IMR-90 (cell line): Measurements from ENCODE around the gene NOTCH2. TPM values are rescaled to one million over a fixed set of nuclear protein-coding genes. Genes with fewer than 3 reads are reported as not detected.

ENCODE experiments used
- ATAC-seq: fragments of 200-7000 bp; cut with Tn5 transposase; 2 replicates; pipeline ENCODE4 v1.9.1; 2020; ENCODE audit warnings: low read depth, mild to moderate bottlenecking, moderate library complexity
- BruUV-seq: library from RNA; stranded (reverse); fragments of 400-500 nt; replicated peaks from 2 replicates; lab custom pipeline; 2021; lab: Mats Ljungman, UMichigan
- CTCF ChIA-PET: fragments of 300-600 bp; formaldehyde crosslinking; extraction: SDS; loops from one replicate; lab custom pipeline; 2021; ENCODE audit warnings: antibody characterized with exemption; lab: Yijun Ruan, JAX
- POLR2A ChIA-PET: fragments of 300-600 bp; sonication (Branson Sonifier 250); formaldehyde crosslinking; loops from one replicate; lab custom pipeline; 2022; ENCODE audit warnings: antibody characterized with exemption; ENCODE audit not compliant: unreplicated experiment; lab: Charles Lee
- DNase-seq: peaks from one replicate; pipeline ENCODE4 v3.0.0; 2013
- H2AFZ ChIP-seq: replicated peaks from 2 replicates; pipeline ENCODE3; 2013; ENCODE audit warnings: low read length, mild to moderate bottlenecking; ENCODE audit not compliant: poor library complexity
- H2AK5ac ChIP-seq: 2 replicates; pipeline ENCODE4 v1.6.1; 2013; ENCODE audit warnings: low read depth, low read length, inconsistent platforms
- H2AK9ac ChIP-seq: replicated peaks from 2 replicates; pipeline ENCODE3; 2013; ENCODE audit warnings: mild to moderate bottlenecking, low read depth, low read length, moderate library complexity; ENCODE audit not compliant: poor library complexity
- H2BK120ac ChIP-seq: 2 replicates; pipeline ENCODE4 v1.6.1; 2013; ENCODE audit warnings: low read depth, low read length, inconsistent platforms
- H2BK15ac ChIP-seq: 3 replicates; pipeline ENCODE4 v1.6.1; 2013; ENCODE audit warnings: low read depth, low read length, inconsistent platforms
- H2BK20ac ChIP-seq: 2 replicates; pipeline ENCODE4 v1.6.1; 2013; ENCODE audit warnings: low read depth, mild to moderate bottlenecking, inconsistent platforms, low read length, moderate library complexity
- H2BK5ac ChIP-seq: 2 replicates; pipeline ENCODE4 v1.6.1; 2013; ENCODE audit warnings: mild to moderate bottlenecking, low read depth, low read length, inconsistent platforms; ENCODE audit not compliant: poor library complexity, severe bottlenecking
- H3K14ac ChIP-seq: replicated peaks from 2 replicates; pipeline ENCODE4 v1.6.1; 2013; ENCODE audit warnings: low read depth, low read length, inconsistent platforms
- H3K18ac ChIP-seq: 2 replicates; pipeline ENCODE4 v1.6.1; 2013; ENCODE audit warnings: low read depth, low read length, control low read depth
- H3K23ac ChIP-seq: 2 replicates; pipeline ENCODE4 v1.6.1; 2013; ENCODE audit warnings: low read depth, low read length, inconsistent platforms
- H3K27ac ChIP-seq: 2 replicates; pipeline ENCODE4 v1.5.1; 2013; ENCODE audit warnings: mild to moderate bottlenecking, control low read depth, low read length; ENCODE audit not compliant: insufficient read depth
- H3K27me3 ChIP-seq: 2 replicates; pipeline ENCODE4 v1.6.1; 2013; ENCODE audit warnings: low read length; ENCODE audit not compliant: control insufficient read depth, insufficient read depth
- H3K36me3 ChIP-seq: 2 replicates; pipeline ENCODE4 v1.6.1; 2013; ENCODE audit warnings: low read length, mixed read lengths; ENCODE audit not compliant: control insufficient read depth, insufficient read depth
- H3K4ac ChIP-seq: 2 replicates; pipeline ENCODE4 v1.6.1; 2013; ENCODE audit warnings: low read depth, low read length, inconsistent platforms
- H3K4me1 ChIP-seq: 2 replicates; pipeline ENCODE4 v1.6.1; 2013; ENCODE audit warnings: low read length, mixed read lengths; ENCODE audit not compliant: control insufficient read depth, insufficient read depth
- H3K4me2 ChIP-seq: 2 replicates; pipeline ENCODE4 v1.6.1; 2013; ENCODE audit warnings: low read depth, mild to moderate bottlenecking, control low read depth, low read length, moderate library complexity
- H3K4me3 ChIP-seq: 2 replicates; pipeline ENCODE4 v1.5.1; 2013; ENCODE audit warnings: low read depth, mild to moderate bottlenecking, control low read depth, low read length, moderate library complexity; ENCODE audit not compliant: insufficient read depth
- H3K56ac ChIP-seq: 2 replicates; pipeline ENCODE4 v1.6.1; 2013; ENCODE audit warnings: low read length, inconsistent platforms; ENCODE audit not compliant: insufficient read depth; ENCODE audit errors: extremely low read depth
- H3K79me1 ChIP-seq, 2 experiments: 2 replicates each; pipeline ENCODE4 v1.6.1; 2013; ENCODE audit warnings: low read length in 2 of 2, inconsistent platforms in 1 of 2, low read depth in 1 of 2
- H3K9ac ChIP-seq: 2 replicates; pipeline ENCODE4 v1.6.1; 2013; ENCODE audit warnings: low read depth, low read length, control low read depth
- H3K9me1 ChIP-seq: 2 replicates; pipeline ENCODE4 v1.6.1; 2013; ENCODE audit warnings: low read length, inconsistent platforms; ENCODE audit not compliant: insufficient read depth
- H3K9me3 ChIP-seq: 2 replicates; pipeline ENCODE4 v1.6.1; 2013; ENCODE audit warnings: low read length; ENCODE audit not compliant: control insufficient read depth, insufficient read depth
- H4K20me1 ChIP-seq: 2 replicates; pipeline ENCODE4 v1.6.1; 2013; ENCODE audit warnings: low read length, inconsistent platforms; ENCODE audit not compliant: insufficient read depth
- H4K5ac ChIP-seq: 2 replicates; pipeline ENCODE4 v1.6.1; 2013; ENCODE audit warnings: mild to moderate bottlenecking, low read depth, low read length, control low read depth
- H4K8ac ChIP-seq, 2 experiments: 2 replicates each; pipeline ENCODE4 v1.6.1; 2013; ENCODE audit warnings: low read depth in 2 of 2, low read length in 2 of 2, control low read depth in 1 of 2, inconsistent platforms in 1 of 2
- H4K91ac ChIP-seq: 2 replicates; pipeline ENCODE4 v1.6.1; 2013; ENCODE audit warnings: low read depth, low read length, inconsistent platforms; ENCODE audit not compliant: insufficient read depth
- BHLHE40 ChIP-seq: fragments of 150-350 bp; IDR thresholded peaks from 2 replicates; pipeline ENCODE4 v1.6.1; 2016; ENCODE audit warnings: mild to moderate bottlenecking, low read depth, low read length
- CEBPB ChIP-seq: IDR thresholded peaks from 2 replicates; pipeline ENCODE4 v1.6.1; 2012; ENCODE audit warnings: low read depth, low read length, improper control_type of control experiment
- CHD1 ChIP-seq: IDR thresholded peaks from 2 replicates; pipeline ENCODE4 v1.6.1; 2012; ENCODE audit warnings: low read depth, low read length, improper control_type of control experiment
- CTCF ChIP-seq: conservative IDR thresholded peaks from 2 replicates; pipeline ENCODE4 v1.5.1; 2012; ENCODE audit warnings: mild to moderate bottlenecking, low read depth, low read length, improper control_type of control experiment
- ELK1 ChIP-seq: fragments of 150-350 bp; IDR thresholded peaks from 2 replicates; pipeline ENCODE4 v1.6.1; 2016; ENCODE audit warnings: low read depth, mild to moderate bottlenecking, low read length, moderate library complexity, borderline replicate concordance
- FOS ChIP-seq: fragments of 150-350 bp; IDR thresholded peaks from 2 replicates; pipeline ENCODE4 v1.6.1; 2016; ENCODE audit warnings: low read depth, low read length
- MAFK ChIP-seq: IDR thresholded peaks from 2 replicates; pipeline ENCODE4 v1.6.1; 2012; ENCODE audit warnings: low read depth, low read length, improper control_type of control experiment
- MAZ ChIP-seq: IDR thresholded peaks from 2 replicates; pipeline ENCODE4 v1.6.1; 2012; ENCODE audit warnings: low read depth, mild to moderate bottlenecking, low read length, improper control_type of control experiment, moderate library complexity, borderline replicate concordance
- MXI1 ChIP-seq: IDR thresholded peaks from 2 replicates; pipeline ENCODE4 v1.6.1; 2012; ENCODE audit warnings: low read depth, mild to moderate bottlenecking, low read length, moderate library complexity, borderline replicate concordance
- NFE2L2 ChIP-seq: fragments of 150-350 bp; IDR thresholded peaks from 2 replicates; pipeline ENCODE4 v1.6.1; 2016; ENCODE audit warnings: low read depth, mild to moderate bottlenecking, low read length
- POLR2A ChIP-seq: IDR thresholded peaks from 2 replicates; pipeline ENCODE4 v1.6.1; 2012; ENCODE audit warnings: mild to moderate bottlenecking, low read depth, low read length
- RAD21 ChIP-seq: IDR thresholded peaks from 2 replicates; pipeline ENCODE4 v1.6.1; 2012; ENCODE audit warnings: low read length, improper control_type of control experiment
- RCOR1 ChIP-seq: IDR thresholded peaks from 2 replicates; pipeline ENCODE4 v1.6.1; 2012; ENCODE audit warnings: mild to moderate bottlenecking, low read length, improper control_type of control experiment; ENCODE audit not compliant: insufficient replicate concordance
- RFX5 ChIP-seq: IDR thresholded peaks from 2 replicates; pipeline ENCODE4 v1.8.0; 2012; ENCODE audit warnings: low read depth, mild to moderate bottlenecking, low read length, moderate library complexity
- SMC3 ChIP-seq: fragments of 150-350 bp; IDR thresholded peaks from 2 replicates; pipeline ENCODE4 v1.6.1; 2016; ENCODE audit warnings: low read depth, mild to moderate bottlenecking, antibody characterized with exemption, low read length, moderate library complexity
- USF2 ChIP-seq: fragments of 150-350 bp; IDR thresholded peaks from 2 replicates; pipeline ENCODE4 v1.6.1; 2017; ENCODE audit warnings: mild to moderate bottlenecking, antibody characterized with exemption, low read length, low read depth
- WGBS, 2 experiments: methylation state at CpG; one replicate each; pipeline versions ENCODE4 v1.1.5 to v1.1.7; 2013; ENCODE audit warnings: missing lambda C conversion rate in 2 of 2; ENCODE audit not compliant: insufficient read length in 1 of 2; ENCODE audit errors: extremely low coverage in 2 of 2; 5-methylcytosine and 5-hydroxymethylcytosine counted together
- dilution Hi-C: fragments of 300-500 bp; cut with HindIII; formaldehyde crosslinking; loops from one replicate; pipeline ENCODE4 v1.14.3; 2018; ENCODE audit warnings: low sequenced_read_pairs; ENCODE audit not compliant: unreplicated experiment
- in situ Hi-C: fragments of 300-500 bp; cut with MboI; formaldehyde crosslinking; loops from 3 replicates; pipeline ENCODE4 v1.14.3; 2019; ENCODE audit warnings: low sequenced_read_pairs, inconsistent platforms, mixed read lengths
- intact Hi-C: fragments of 100-400 bp; cut with micrococcal nuclease; formaldehyde crosslinking; loops from 2 replicates; pipeline ENCODE4 v1.10.0; 2022
- polyA plus RNA-seq, 3 experiments: library from polyadenylated mRNA; depleted of rRNA; stranded (reverse); fragments of >200 nt; gene quantifications; 2 replicates each; pipeline ENCODE4 v1.2.3, GENCODE V29; 2012; ENCODE audit warnings: low replicate concordance in 1 of 3
- total RNA-seq: library from RNA; depleted of rRNA; stranded (reverse); fragments of >200 nt; gene quantifications from 2 replicates; pipeline ENCODE4 v1.2.3, GENCODE V29; 2012

NOTCH2 gene
- total and polyA plus RNA-seq, 2 of the 4 experiments (the other 2 are of a cell fraction), result 40.4 to 131 TPM

- no peak overlapping the region for H3K27ac ChIP-seq
- CTCF ChIA-PET, result no interaction called here
- dilution Hi-C loops, result no loop called here
Measured at GRCh38 chr1:119978018-119978505, 91.4 kb downstream of the NOTCH2 start.

More at GRCh38 chr1:119978018-119978505, 91.4 kb downstream of the NOTCH2 start:
- no peak for DNase-seq
- no peak overlapping the region for H2BK5ac ChIP-seq
- no peak overlapping the region for H2AFZ ChIP-seq
- no peak overlapping the region for H3K9ac ChIP-seq
- no peak overlapping the region for H3K56ac ChIP-seq
- no peak overlapping the region for H4K8ac ChIP-seq
- intact Hi-C loops, result no loop called here
- H2BK20ac ChIP-seq, result no peak overlapping the region
- H4K20me1 ChIP-seq, result peaks cover 4% of the 10 kb centered on the region; the same call in 1 of the 2 replicates
- H3K4me3 ChIP-seq, result no peak overlapping the region
- no peak overlapping the region for H3K14ac ChIP-seq
- peaks cover 7% of the 10 kb centered on the region for H3K36me3 ChIP-seq
- TF ChIP-seq MXI1 (no peak), BHLHE40 (no peak), CEBPB (no peak), CTCF (no peak), RAD21 (no peak), CHD1 (no peak), RCOR1 (no peak), MAZ (no peak), SMC3 (no peak), MAFK (no peak), RFX5 (no peak), NFE2L2 (no peak), FOS (no peak), USF2 (no peak), ELK1 (no peak), POLR2A (no peak)
- in situ Hi-C loops, result no loop called here
- no peak overlapping the region for H2BK120ac ChIP-seq
- H3K23ac ChIP-seq, result no peak overlapping the region
- peaks cover 48 to 57% of the 10 kb centered on the region in 2 experiments for H3K79me1 ChIP-seq
- no peak overlapping the region for H4K5ac ChIP-seq
- H2AK5ac ChIP-seq, result no peak overlapping the region
- H3K4me1 ChIP-seq, result no peaks in the 10 kb centered on the region; the same call in 1 of the 2 replicates
- BruUV-seq, result no TSS peak
- no peaks in the 10 kb centered on the region for H3K27me3 ChIP-seq
- ATAC-seq, result no peak
- H3K9me3 ChIP-seq, result no peaks in the 10 kb centered on the region
- H3K18ac ChIP-seq, result no peak overlapping the region
- WGBS, 2 experiments, result 84 to 100% methylated on average over 2 to 4 of the region's 4 CpGs
- no peak overlapping the region for H2AK9ac ChIP-seq
- no peak overlapping the region for H2BK15ac ChIP-seq
- H3K4ac ChIP-seq, result no peak overlapping the region
- no peak overlapping the region for H4K91ac ChIP-seq
- no peak overlapping the region for H3K4me2 ChIP-seq
- POLR2A ChIA-PET, result no interaction called here
- peaks cover 6% of the 10 kb centered on the region for H3K9me1 ChIP-seq
